HCT116 (cell line): ENCODE data around the gene IFT88. TPM values are rescaled to one million over a fixed set of nuclear protein-coding genes. Genes with fewer than 3 reads are reported as not detected.

ENCODE experiments used
- ATAC-seq: fragments of 200-7000 bp; cut with Tn5 transposase; 2 replicates; pipeline ENCODE4 v1.9.1; 2020; ENCODE audit warnings: mild to moderate bottlenecking, moderate library complexity
- BruUV-seq: library from RNA; stranded (reverse); fragments of 400-500 nt; replicated peaks from 2 replicates; lab custom pipeline; 2021; lab: Mats Ljungman, UMichigan
- CTCF ChIA-PET: fragments of 300-600 bp; sonication (Branson Sonifier 250); formaldehyde crosslinking; loops from one replicate; lab custom pipeline; 2021; ENCODE audit warnings: antibody characterized with exemption; lab: Charles Lee
- POLR2A ChIA-PET: fragments of 300-600, 350-600 bp; sonication (Branson Sonifier 250); formaldehyde crosslinking; loops from one replicate; lab custom pipeline; 2021; ENCODE audit warnings: antibody characterized with exemption; lab: Charles Lee
- RAD21 ChIA-PET, 2 experiments: fragments of 300-600 bp; sonication (Branson Sonifier 250); formaldehyde crosslinking; loops; one replicate each; lab custom pipeline; 2023; ENCODE audit warnings: low total read pairs in 2 of 2; ENCODE audit not compliant: uncharacterized antibody in 2 of 2, unreplicated experiment in 2 of 2, low non-redundant PET in 1 of 2; lab: Charles Lee
- DNase-seq: peaks from one replicate; pipeline ENCODE4 v3.0.0-alpha.2; 2010; ENCODE audit warnings: low read depth, low spot score
- H2AFZ ChIP-seq: fragments of 200-600 bp; shearing (Covaris generic), sonication (generic); 2 replicates; pipeline ENCODE4 v1.6.1; 2017; ENCODE audit warnings: low read depth, mixed run types, mixed read lengths, antibody characterized with exemption, low read length; ENCODE audit not compliant: poor library complexity, severe bottlenecking
- H3K27ac ChIP-seq: 2 replicates; pipeline ENCODE4 v1.5.1; 2012; ENCODE audit warnings: low read depth, low read length
- H3K27me3 ChIP-seq: fragments of 200-600 bp; sonication (generic); 2 replicates; pipeline ENCODE4 v1.6.1; 2016; ENCODE audit warnings: mixed run types, low read length, mixed read lengths; ENCODE audit not compliant: insufficient read depth
- H3K36me3 ChIP-seq, 2 experiments: fragments of 200-500 bp in 1 of 2; fragments of 200-600 bp in 1 of 2; sonication (Bioruptor generic) in 1 of 2; sonication (generic) in 1 of 2; 2 replicates each; pipeline versions ENCODE4 v1.5.1 to v1.6.1; 2014 to 2016; ENCODE audit warnings: low read length in 2 of 2, inconsistent platforms in 1 of 2, mixed read lengths in 1 of 2, mixed run types in 1 of 2; ENCODE audit not compliant: insufficient read depth in 2 of 2, control insufficient read depth in 1 of 2
- H3K4me1 ChIP-seq, 2 experiments: fragments of 200-600 bp in 1 of 2; sonication (generic) in 1 of 2; 2 replicates each; pipeline versions ENCODE4 v1.5.1 to v1.6.1; 2012 to 2017; ENCODE audit warnings: low read length in 2 of 2, inconsistent platforms in 1 of 2, mild to moderate bottlenecking in 1 of 2, mixed read lengths in 1 of 2, mixed run types in 1 of 2, moderate library complexity in 1 of 2; ENCODE audit not compliant: insufficient read depth in 2 of 2, control insufficient read depth in 1 of 2
- H3K4me2 ChIP-seq: fragments of 200-600 bp; sonication (generic); 2 replicates; pipeline ENCODE4 v1.6.1; 2017; ENCODE audit warnings: mixed run types, low read length, mixed read lengths
- H3K4me3 ChIP-seq, 2 experiments: fragments of 200-600 bp in 1 of 2; sonication (generic) in 1 of 2; replicated peaks in 1 of 2; 2 replicates each; pipeline ENCODE4 v1.5.1; 2011 to 2016; ENCODE audit warnings: low read length in 2 of 2, control low read depth in 1 of 2, low read depth in 1 of 2, mild to moderate bottlenecking in 1 of 2, mixed read lengths in 1 of 2, mixed run types in 1 of 2
- H3K79me2 ChIP-seq: fragments of 200-600 bp; sonication (generic); 2 replicates; pipeline ENCODE4 v1.6.1; 2017; ENCODE audit warnings: mild to moderate bottlenecking, mixed run types, low read length, moderate library complexity, mixed read lengths; ENCODE audit not compliant: insufficient read depth
- H3K9ac ChIP-seq: fragments of 200-600 bp; sonication (generic); 2 replicates; pipeline ENCODE4 v1.6.1; 2016; ENCODE audit warnings: low read length, mixed read lengths
- H3K9me2 ChIP-seq: fragments of 200-600 bp; sonication (generic), shearing (Covaris generic); 2 replicates; pipeline ENCODE4 v1.6.1; 2017; ENCODE audit warnings: mixed run types, mild to moderate bottlenecking, moderate library complexity; ENCODE audit not compliant: insufficient read depth
- H3K9me3 ChIP-seq, 2 experiments: fragments of 200-500 bp in 1 of 2; fragments of 200-600 bp in 1 of 2; sonication (Bioruptor generic) in 1 of 2; sonication (generic) in 1 of 2; 2 replicates each; pipeline ENCODE4 v1.6.1; 2014 to 2017; ENCODE audit warnings: low read length in 2 of 2, mixed read lengths in 2 of 2, inconsistent platforms in 1 of 2, low read depth in 1 of 2, mild to moderate bottlenecking in 1 of 2, mixed run types in 1 of 2, moderate library complexity in 1 of 2; ENCODE audit not compliant: control insufficient read depth in 1 of 2, insufficient read depth in 1 of 2
- H4K20me1 ChIP-seq: fragments of 200-600 bp; sonication (generic), shearing (Covaris generic); 2 replicates; pipeline ENCODE4 v1.6.1; 2017; ENCODE audit warnings: mixed run types, mild to moderate bottlenecking, moderate library complexity; ENCODE audit not compliant: insufficient read depth
- CBX3 ChIP-seq: IDR thresholded peaks from 2 replicates; pipeline ENCODE4 v1.6.1; 2012; ENCODE audit warnings: low read depth
- CEBPB ChIP-seq: IDR thresholded peaks from 2 replicates; pipeline ENCODE4 v1.6.1; 2012; ENCODE audit warnings: low read depth
- EGR1 ChIP-seq: IDR thresholded peaks from 2 replicates; pipeline ENCODE4 v1.6.1; 2012; ENCODE audit warnings: low read depth
- EZH2phosphoT487 ChIP-seq: fragments of 200-600 bp; IDR thresholded peaks from 2 replicates; pipeline ENCODE4 v1.6.1; 2018; ENCODE audit warnings: antibody characterized with exemption, borderline replicate concordance
- FOSL1 ChIP-seq: IDR thresholded peaks from 2 replicates; pipeline ENCODE4 v1.6.1; 2012; ENCODE audit warnings: low read depth
- JUND ChIP-seq: IDR thresholded peaks from 2 replicates; pipeline ENCODE4 v1.6.1; 2012
- POLR2A ChIP-seq: IDR thresholded peaks from 2 replicates; pipeline ENCODE4 v1.7.0; 2011; ENCODE audit warnings: borderline replicate concordance; ENCODE audit not compliant: insufficient read depth, insufficient read length; ENCODE audit errors: extremely low read depth
- RAD21 ChIP-seq: IDR thresholded peaks from 2 replicates; pipeline ENCODE4 v1.6.1; 2012; ENCODE audit warnings: low read depth, mild to moderate bottlenecking
- SIN3A ChIP-seq: IDR thresholded peaks from 2 replicates; pipeline ENCODE4 v1.6.1; 2012; ENCODE audit warnings: low read depth
- SRF ChIP-seq: IDR thresholded peaks from 2 replicates; pipeline ENCODE4 v1.6.1; 2012; ENCODE audit warnings: low read depth
- TCF7L2 ChIP-seq: IDR thresholded peaks from 2 replicates; pipeline ENCODE4 v1.7.0; 2011; ENCODE audit warnings: borderline replicate concordance, inconsistent platforms; ENCODE audit not compliant: insufficient read depth, insufficient read length; ENCODE audit errors: extremely low read depth
- YY1 ChIP-seq: IDR thresholded peaks from 2 replicates; pipeline ENCODE4 v1.6.1; 2011; ENCODE audit warnings: low read length, low read depth, moderate library complexity, mild to moderate bottlenecking; ENCODE audit not compliant: insufficient replicate concordance; ENCODE audit errors: extremely low read depth
- ZFX ChIP-seq: fragments of 450-650 bp; IDR thresholded peaks from 2 replicates; pipeline ENCODE4 v1.6.1; 2017
- intact Hi-C: fragments of 100-400 bp; cut with micrococcal nuclease; formaldehyde crosslinking; loops from 2 replicates; pipeline ENCODE4 v1.10.0; 2022
- total RNA-seq: library from RNA; stranded (reverse); gene quantifications from one replicate; pipeline ENCODE4 v1.2.1, GENCODE V29; 2021; ENCODE audit not compliant: unreplicated experiment
- TF ChIP-seq, protein P1 (sequence below): IDR thresholded peaks from 2 replicates; pipeline ENCODE4 v1.6.1; 2012
- TF ChIP-seq, protein P2 (sequence below): IDR thresholded peaks from 2 replicates; pipeline ENCODE4 v1.6.1; 2012; ENCODE audit warnings: low read depth

The IFT88 gene
- total RNA-seq, 1 experiment from 2014 or later: 13.1 TPM

DNA sequence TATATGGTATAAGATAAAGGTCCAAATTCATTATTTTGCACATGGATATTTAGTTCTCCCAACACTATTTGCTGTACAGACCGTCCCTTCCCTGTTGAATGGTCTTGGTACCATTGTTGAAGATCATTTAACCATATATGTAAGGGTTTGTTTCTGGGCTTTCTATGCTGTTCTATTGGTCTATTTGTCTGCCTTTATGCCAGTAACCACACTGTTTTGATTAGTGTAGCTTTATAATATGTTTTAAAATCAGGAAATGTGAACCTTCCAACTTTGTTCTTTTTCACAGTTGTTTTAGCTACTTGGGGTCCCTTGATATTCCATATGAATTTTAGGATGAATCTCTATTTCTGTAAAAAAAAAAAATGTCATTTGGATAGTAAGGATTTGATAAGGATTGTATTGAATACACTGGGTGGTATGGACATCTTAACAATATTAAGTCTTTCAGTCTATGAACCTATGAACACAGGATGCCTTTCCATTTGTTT lies 16.9 kb downstream of the IFT88 start:
- no peak for DNase-seq
- intact Hi-C loops: no loop called here
- Histone ChIP-seq H3K36me3 (peaks cover 9% of the 10 kb centered on the region in 2 experiments; a peak in 2 of 4 replicates), H3K9ac (no peak overlapping the region)
- TF ChIP-seq YY1 (no peak), TCF7L2 (no peak), POLR2A (no peak), JUND (no peak), SRF (no peak), CBX3 (no peak), EGR1 (no peak), SIN3A (no peak), CEBPB (no peak)
- TF ChIP-seq, protein P1, sequence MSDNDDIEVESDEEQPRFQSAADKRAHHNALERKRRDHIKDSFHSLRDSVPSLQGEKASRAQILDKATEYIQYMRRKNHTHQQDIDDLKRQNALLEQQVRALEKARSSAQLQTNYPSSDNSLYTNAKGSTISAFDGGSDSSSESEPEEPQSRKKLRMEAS: no peak
- TF ChIP-seq, all 23 proteins: peak for 0
- ATAC-seq: no peak
- no TSS peak for BruUV-seq
- ChIA-PET CTCF (no interaction called here), POLR2A (no interaction called here), RAD21 (no interaction called here)
- no peaks in the 10 kb centered on the region for H4K20me1 ChIP-seq
- no peak overlapping the region for H3K4me3 ChIP-seq
- H3K4me1 ChIP-seq: no peaks in the 10 kb centered on the region
- H3K4me2 ChIP-seq: no peak overlapping the region
- H3K27ac ChIP-seq: no peak overlapping the region
- no peaks in the 10 kb centered on the region for H3K9me2 ChIP-seq
- H3K79me2 ChIP-seq: no peaks in the 10 kb centered on the region
- no peaks in the 10 kb centered on the region for H3K27me3 ChIP-seq
- H2AFZ ChIP-seq: no peak overlapping the region
- peaks cover 5 to 16% of the 10 kb centered on the region in 2 experiments; a peak in 3 of 4 replicates for H3K9me3 ChIP-seq

DNA sequence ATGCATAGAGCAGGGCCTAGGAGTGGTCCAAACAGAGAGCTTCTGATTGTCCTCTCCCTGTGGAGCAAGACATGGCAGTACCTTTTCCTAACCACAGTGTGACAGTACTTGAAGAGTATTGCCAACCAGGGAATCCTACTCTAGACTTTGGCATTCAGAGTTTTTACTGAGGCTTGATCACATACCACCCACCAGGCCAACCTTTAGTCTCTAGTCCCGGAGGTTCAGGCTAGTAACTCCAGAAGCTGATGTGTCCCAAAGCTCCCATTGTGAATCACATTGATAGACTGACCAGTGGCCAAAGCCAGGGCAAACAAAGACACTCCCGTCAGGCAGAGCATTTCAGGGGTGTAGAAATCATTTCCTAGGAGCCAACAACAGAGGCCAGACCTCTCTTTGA lies 18.4 kb downstream of the IFT88 start:
- intact Hi-C loops: no loop called here
- no TSS peak for BruUV-seq
- H3K27ac ChIP-seq: no peak overlapping the region

More for the DNA sequence above, 18.4 kb downstream of the IFT88 start:
- no peaks in the 10 kb centered on the region for H4K20me1 ChIP-seq
- peaks cover 4 to 9% of the 10 kb centered on the region in 2 experiments; a peak in 2 of 4 replicates for H3K36me3 ChIP-seq
- DNase-seq (no peak), ATAC-seq (no peak)
- no peaks in the 10 kb centered on the region for H3K9me2 ChIP-seq
- H3K9ac ChIP-seq: no peak overlapping the region
- H2AFZ ChIP-seq: no peak overlapping the region
- no peak for TF ChIP-seq ZFX
- no peak for TF ChIP-seq RAD21
- TF ChIP-seq CBX3: no peak
- no peak for TF ChIP-seq EZH2phosphoT487
- no peak for TF ChIP-seq POLR2A
- no peak for TF ChIP-seq TCF7L2
- no peak for TF ChIP-seq FOSL1
- TF ChIP-seq, protein P2, sequence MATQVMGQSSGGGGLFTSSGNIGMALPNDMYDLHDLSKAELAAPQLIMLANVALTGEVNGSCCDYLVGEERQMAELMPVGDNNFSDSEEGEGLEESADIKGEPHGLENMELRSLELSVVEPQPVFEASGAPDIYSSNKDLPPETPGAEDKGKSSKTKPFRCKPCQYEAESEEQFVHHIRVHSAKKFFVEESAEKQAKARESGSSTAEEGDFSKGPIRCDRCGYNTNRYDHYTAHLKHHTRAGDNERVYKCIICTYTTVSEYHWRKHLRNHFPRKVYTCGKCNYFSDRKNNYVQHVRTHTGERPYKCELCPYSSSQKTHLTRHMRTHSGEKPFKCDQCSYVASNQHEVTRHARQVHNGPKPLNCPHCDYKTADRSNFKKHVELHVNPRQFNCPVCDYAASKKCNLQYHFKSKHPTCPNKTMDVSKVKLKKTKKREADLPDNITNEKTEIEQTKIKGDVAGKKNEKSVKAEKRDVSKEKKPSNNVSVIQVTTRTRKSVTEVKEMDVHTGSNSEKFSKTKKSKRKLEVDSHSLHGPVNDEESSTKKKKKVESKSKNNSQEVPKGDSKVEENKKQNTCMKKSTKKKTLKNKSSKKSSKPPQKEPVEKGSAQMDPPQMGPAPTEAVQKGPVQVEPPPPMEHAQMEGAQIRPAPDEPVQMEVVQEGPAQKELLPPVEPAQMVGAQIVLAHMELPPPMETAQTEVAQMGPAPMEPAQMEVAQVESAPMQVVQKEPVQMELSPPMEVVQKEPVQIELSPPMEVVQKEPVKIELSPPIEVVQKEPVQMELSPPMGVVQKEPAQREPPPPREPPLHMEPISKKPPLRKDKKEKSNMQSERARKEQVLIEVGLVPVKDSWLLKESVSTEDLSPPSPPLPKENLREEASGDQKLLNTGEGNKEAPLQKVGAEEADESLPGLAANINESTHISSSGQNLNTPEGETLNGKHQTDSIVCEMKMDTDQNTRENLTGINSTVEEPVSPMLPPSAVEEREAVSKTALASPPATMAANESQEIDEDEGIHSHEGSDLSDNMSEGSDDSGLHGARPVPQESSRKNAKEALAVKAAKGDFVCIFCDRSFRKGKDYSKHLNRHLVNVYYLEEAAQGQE: no peak
- TF ChIP-seq JUND: no peak
- POLR2A ChIA-PET: no interaction called here
- H3K4me2 ChIP-seq: no peak overlapping the region
- H3K79me2 ChIP-seq: no peaks in the 10 kb centered on the region
- no peak overlapping the region for H3K4me3 ChIP-seq
- H3K27me3 ChIP-seq: no peaks in the 10 kb centered on the region
- RAD21 ChIA-PET: no interaction called here
- H3K9me3 ChIP-seq: peaks cover 5 to 16% of the 10 kb centered on the region in 2 experiments; a peak in 3 of 4 replicates
- no peaks in the 10 kb centered on the region for H3K4me1 ChIP-seq
- CTCF ChIA-PET: no interaction called here
